COLO829 (cell line): Measurements from ENCODE around the gene LUZP4.
"Not testable (repeated sequence)": the region's sequence is repeated elsewhere in the genome, so short reads cannot be mapped to it uniquely, and the experiment has no call there.

Source experiments
- DNase-seq: peaks from one replicate; pipeline ENCODE4 v3.0.0; 2012; ENCODE audit warnings: low spot score

The LUZP4 gene

GRCh38 chrX:115337491-115338144, 48.1 kb downstream of the LUZP4 start:
- peak; percentile 17 for DNase-seq

- DNase-seq: no peak
These were observed 50.0 kb downstream of the LUZP4 start for GRCh38 chrX:115339441-115340025.

- DNase-seq: no peak
These were observed 51.9 kb downstream of the LUZP4 start for GRCh38 chrX:115341421-115341820.

GRCh38 chrX:115344885-115345614, 55.5 kb downstream of the LUZP4 start:
- peak; percentile 83 for DNase-seq

GRCh38 chrX:115345615-115346014, 56.1 kb downstream of the LUZP4 start:
- DNase-seq: no peak

- DNase-seq: not testable (repeated sequence)
These were observed 57.2 kb downstream of the LUZP4 start for GRCh38 chrX:115346738-115347137.

- DNase-seq: no peak
These were observed 59.1 kb downstream of the LUZP4 start for GRCh38 chrX:115348446-115349225.

- DNase-seq: no peak
These were observed 61.3 kb downstream of the LUZP4 start for GRCh38 chrX:115350711-115351381.

GRCh38 chrX:115356369-115356768, 66.9 kb downstream of the LUZP4 start:
- DNase-seq: no peak
